B cell (primary cell): ENCODE measurements around the gene NOP53. TPM values are rescaled to one million over a fixed set of nuclear protein-coding genes. Genes with fewer than 3 reads are reported as not detected.
"Not testable (repeated sequence)": the region's sequence is repeated elsewhere in the genome, so short reads cannot be mapped to it uniquely, and the experiment has no call there.

Source experiments
- ATAC-seq: fragments of 200-7000 bp; cut with Tn5 transposase; one replicate; pipeline ENCODE4 v1.10.0; 2021; ENCODE audit warnings: low read depth, mild to moderate bottlenecking, moderate number of reproducible peaks, moderate library complexity
- CTCF ChIA-PET: fragments of 350-600 bp; sonication (Branson Sonifier 250); formaldehyde crosslinking; loops from one replicate; lab custom pipeline; 2021; ENCODE audit warnings: antibody characterized with exemption, inconsistent platforms; lab: Charles Lee
- POLR2A ChIA-PET: fragments of 350-600 bp; sonication (Branson Sonifier 250); formaldehyde crosslinking; loops from one replicate; lab custom pipeline; 2021; ENCODE audit warnings: antibody characterized with exemption; lab: Charles Lee
- DNase-seq: peaks from one replicate; pipeline ENCODE4 v3.0.0; 2013
- H2AFZ ChIP-seq: 2 replicates; pipeline ENCODE4 v1.6.1; 2012; ENCODE audit warnings: mild to moderate bottlenecking, low read depth, low read length; ENCODE audit not compliant: insufficient read depth, poor library complexity, severe bottlenecking
- H3K27ac ChIP-seq, 2 donors: 1 replicate in 1 of 2; 2 replicates in 1 of 2; pipeline ENCODE4 v1.5.1; 2012 to 2013; ENCODE audit warnings: low read length in 2 of 2, mild to moderate bottlenecking in 2 of 2, moderate library complexity in 1 of 2
- H3K27me3 ChIP-seq, 4 experiments: fragments of 200-600 bp in 1 of 4; sonication (generic) in 1 of 4; replicated peaks in 1 of 4; 1 replicate in 2 of 4; 2 replicates in 2 of 4; pipeline versions ENCODE4 v1.6.1 to v1.7.0; 2013 to 2016; ENCODE audit warnings: low read length in 3 of 4, mild to moderate bottlenecking in 2 of 4, mixed read lengths in 1 of 4, moderate library complexity in 1 of 4; ENCODE audit not compliant: insufficient read depth in 4 of 4, control insufficient read depth in 3 of 4; ENCODE audit errors: control extremely low read depth in 1 of 4
- H3K36me3 ChIP-seq, 2 experiments: replicated peaks in 1 of 2; 1 replicate in 1 of 2; 2 replicates in 1 of 2; pipeline versions ENCODE4 v1.6.1 to v1.7.1; 2013; ENCODE audit warnings: low read length in 1 of 2; ENCODE audit not compliant: insufficient read depth in 2 of 2, control insufficient read depth in 1 of 2; ENCODE audit errors: control extremely low read depth in 1 of 2, extremely low read depth in 1 of 2
- H3K4me1 ChIP-seq, 2 donors: fragments of 200-600 bp in 1 of 2; sonication (generic) in 1 of 2; 1 replicate in 1 of 2; 2 replicates in 1 of 2; pipeline versions ENCODE4 v1.5.1 to v1.6.1; 2013 to 2017; ENCODE audit warnings: low read length in 2 of 2; ENCODE audit not compliant: control insufficient read depth in 2 of 2, insufficient read depth in 2 of 2
- H3K4me2 ChIP-seq: replicated peaks from 2 replicates; pipeline ENCODE3; 2012; ENCODE audit warnings: mild to moderate bottlenecking, low read depth, low read length; ENCODE audit not compliant: poor library complexity, severe bottlenecking
- H3K4me3 ChIP-seq, 5 experiments: fragments of 200-600 bp in 1 of 5; sonication (generic) in 1 of 5; 1 replicate in 3 of 5; 2 replicates in 2 of 5; pipeline versions ENCODE4 v1.5.1 to v1.7.0; 2011 to 2016; ENCODE audit warnings: low read length in 4 of 5, mild to moderate bottlenecking in 4 of 5, low read depth in 2 of 5, control low read depth in 1 of 5, moderate library complexity in 1 of 5; ENCODE audit not compliant: insufficient read depth in 1 of 5; ENCODE audit errors: control extremely low read depth in 1 of 5, extremely low read depth in 1 of 5
- H3K79me2 ChIP-seq: fragments of 200-600 bp; sonication (generic); one replicate; pipeline ENCODE4 v1.6.0; 2016; ENCODE audit warnings: low read length; ENCODE audit not compliant: control insufficient read depth, insufficient read depth
- H3K9ac ChIP-seq: fragments of 200-600 bp; sonication (generic); 2 replicates; pipeline ENCODE4 v1.6.1; 2017; ENCODE audit warnings: mild to moderate bottlenecking, low read length, moderate library complexity
- H3K9me3 ChIP-seq, 3 donors: one replicate each; pipeline versions ENCODE4 v1.6.1 to v1.7.1; 2013; ENCODE audit warnings: low read length in 2 of 3; ENCODE audit not compliant: control insufficient read depth in 2 of 3, insufficient read depth in 1 of 3; ENCODE audit errors: control extremely low read depth in 1 of 3
- H4K20me1 ChIP-seq: 2 replicates; pipeline ENCODE4 v1.6.0; 2012; ENCODE audit warnings: mild to moderate bottlenecking, low read length; ENCODE audit not compliant: insufficient read depth, control insufficient read depth, poor library complexity, severe bottlenecking
- H3K27ac Mint-ChIP-seq: one replicate; pipeline ENCODE4 v1.8.0; 2021; ENCODE audit warnings: mixed read lengths
- H3K27me3 Mint-ChIP-seq: one replicate; pipeline ENCODE4 v1.8.0; 2021; ENCODE audit warnings: mixed read lengths
- H3K4me1 Mint-ChIP-seq: one replicate; pipeline ENCODE4 v1.8.0; 2021; ENCODE audit warnings: mixed read lengths
- H3K4me3 Mint-ChIP-seq: one replicate; pipeline ENCODE4 v1.8.0; 2021; ENCODE audit warnings: mixed read lengths
- H3K9me3 Mint-ChIP-seq: one replicate; pipeline ENCODE4 v1.8.0; 2022; ENCODE audit warnings: mixed read lengths; ENCODE audit not compliant: insufficient read depth
- CTCF ChIP-seq: fragments of 200-600 bp; IDR thresholded peaks from one replicate; pipeline ENCODE4 v1.8.0; 2022; ENCODE audit warnings: antibody characterized with exemption, mild to moderate bottlenecking
- EZH2 ChIP-seq: IDR thresholded peaks from 2 replicates; pipeline ENCODE4 v1.6.1; 2012; ENCODE audit warnings: borderline replicate concordance, low read depth, mild to moderate bottlenecking, moderate library complexity, low read length; ENCODE audit not compliant: insufficient read depth, poor library complexity, severe bottlenecking
- WGBS: methylation state at CpG from one replicate; pipeline ENCODE4 v1.1.5; 2013; ENCODE audit warnings: missing lambda C conversion rate; ENCODE audit not compliant: insufficient coverage; 5-methylcytosine and 5-hydroxymethylcytosine counted together
- intact Hi-C: fragments of 100-400 bp; cut with micrococcal nuclease; formaldehyde crosslinking; loops from one replicate; pipeline ENCODE4 v1.10.0; 2022
- polyA plus RNA-seq: library from polyadenylated mRNA; depleted of rRNA; stranded (reverse); fragments of >200 nt; gene quantifications from 2 replicates; pipeline ENCODE4 v1.2.3, GENCODE V29; 2012
- total RNA-seq, 2 donors: library from RNA; stranded (reverse); fragments of 120-200 nt in 1 of 2; gene quantifications; 1 replicate in 1 of 2; 2 replicates in 1 of 2; pipeline versions ENCODE4 v1.2.3 to v1.2.4, GENCODE V29; 2013 to 2022

Gene NOP53
- total and polyA plus RNA-seq, 2 donors (not counting 1 experiment from before 2014, with no cell fraction given) = 526 to 978 TPM

- H3K4me3 ChIP-seq = no peak overlapping the region
- no peaks in the 10 kb centered on the region for H3K4me1 Mint-ChIP-seq
- no peaks in the 10 kb centered on the region for H3K27me3 Mint-ChIP-seq
- peaks cover 0 to 5% (median 2%) of the 10 kb centered on the region in 3 donors for H3K9me3 ChIP-seq
- H3K9ac ChIP-seq = no peak overlapping the region
- H4K20me1 ChIP-seq = no peaks in the 10 kb centered on the region
- H3K4me3 Mint-ChIP-seq = no peak overlapping the region
- no peak overlapping the region for H2AFZ ChIP-seq
- DNase-seq (no peak), ATAC-seq (no peak)
- no peaks in the 10 kb centered on the region for H3K9me3 Mint-ChIP-seq
- H3K4me2 ChIP-seq = no peak overlapping the region
- ChIA-PET CTCF (no interaction called here), POLR2A (no interaction called here)
- H3K27ac ChIP-seq = no peak overlapping the region
- H3K79me2 ChIP-seq = no peaks in the 10 kb centered on the region
- TF ChIP-seq CTCF (no peak), EZH2 (no peak)
- no peaks in the 10 kb centered on the region for H3K4me1 ChIP-seq
- intact Hi-C loops = no loop called here
- no peak overlapping the region for H3K27ac Mint-ChIP-seq
- H3K36me3 ChIP-seq = peaks cover 0 to 15% of the 10 kb centered on the region in 2 experiments
- no CpG with 5 or more reads among the region's 3 CpGs for WGBS
- H3K27me3 ChIP-seq = no peaks in the 10 kb centered on the region
These were observed 16.8 kb downstream of the NOP53 start for GRCh38 chr19:47762151-47762550.

- TF ChIP-seq EZH2 (no peak), CTCF (no peak)
- Histone ChIP-seq H3K4me3 (no peak overlapping the region), H3K9me3 (peaks cover 0 to 5% (median 2%) of the 10 kb centered on the region in 3 donors), H3K27me3 (no peaks in the 10 kb centered on the region), H3K4me1 (no peaks in the 10 kb centered on the region), H3K79me2 (no peaks in the 10 kb centered on the region), H4K20me1 (no peaks in the 10 kb centered on the region), H3K4me2 (no peak overlapping the region), H3K27ac (no peak overlapping the region), H3K36me3 (peaks cover 0 to 9% of the 10 kb centered on the region in 2 experiments), H3K9ac (no peak overlapping the region), H2AFZ (no peak overlapping the region)
- H3K4me1 Mint-ChIP-seq = no peaks in the 10 kb centered on the region
- ATAC-seq (no peak), DNase-seq (peak; percentile 27)
- ChIA-PET CTCF (interaction anchor here (0.5 kb wide), 1 partner anchor 29 kb away, joined by 3 read pairs; no protein-coding TSS in a partner anchor), POLR2A (no interaction called here)
- WGBS = 92% methylated on average over 15 of the region's 18 CpGs
- no peaks in the 10 kb centered on the region for H3K9me3 Mint-ChIP-seq
- H3K27ac Mint-ChIP-seq = no peak overlapping the region
- no peaks in the 10 kb centered on the region for H3K27me3 Mint-ChIP-seq
- intact Hi-C loops = no loop called here
- H3K4me3 Mint-ChIP-seq = no peak overlapping the region
These were observed 17.4 kb downstream of the NOP53 start for GRCh38 chr19:47762615-47763308.

GRCh38 chr19:47764705-47765104 is 19.4 kb downstream of the NOP53 start:
- 100% methylated on average over 1 of the region's 3 CpGs for WGBS

More at GRCh38 chr19:47764705-47765104, 19.4 kb downstream of the NOP53 start:
- H4K20me1 ChIP-seq, H3K4me3 Mint-ChIP-seq, H3K27me3 Mint-ChIP-seq, ATAC-seq, intact Hi-C loops, H3K4me2 ChIP-seq, H3K27ac ChIP-seq, H3K36me3 ChIP-seq, H3K27me3 ChIP-seq, H3K9me3 ChIP-seq, H3K9ac ChIP-seq, POLR2A ChIA-PET, H3K79me2 ChIP-seq, H2AFZ ChIP-seq, H3K4me3 ChIP-seq, H3K9me3 Mint-ChIP-seq, DNase-seq, H3K27ac Mint-ChIP-seq, H3K4me1 ChIP-seq, H3K4me1 Mint-ChIP-seq: not testable (repeated sequence)
- CTCF ChIA-PET = interaction anchor here (5.8 kb wide), 1 partner anchor 25 kb away, joined by 43 read pairs; no protein-coding TSS in a partner anchor
